Right lobe of liver (tissue), 6 donors: ENCODE results near the gene ZSWIM5. TPM values are rescaled to one million over a fixed set of nuclear protein-coding genes. Genes with fewer than 3 reads are reported as not detected.

Experiments
- ATAC-seq, 4 donors: fragments of 200-7000 bp; cut with Tn5 transposase; one replicate each; pipeline ENCODE4 v1.9.1; 2020; ENCODE audit warnings: mild to moderate bottlenecking in 4 of 4, moderate library complexity in 4 of 4
- DNase-seq, 3 donors: peaks; one replicate each; pipeline ENCODE4 v3.0.0-alpha.2; 2020
- H3K27ac ChIP-seq, 3 donors: fragments of 200-600 bp; one replicate each; pipeline ENCODE4 v1.8.0; 2022
- H3K27me3 ChIP-seq, 2 donors: fragments of 200-600 bp; one replicate each; pipeline ENCODE4 v1.8.0; 2022
- H3K36me3 ChIP-seq, 4 donors: fragments of 200-600 bp; sonication (generic) in 1 of 4; one replicate each; pipeline versions ENCODE4 v1.5.1 to v1.8.0; 2017 to 2022; ENCODE audit warnings: control low read depth in 1 of 4
- H3K4me1 ChIP-seq, 4 donors: fragments of 200-600 bp; sonication (generic) in 1 of 4; one replicate each; pipeline versions ENCODE4 v1.5.1 to v1.8.0; 2017 to 2022; ENCODE audit warnings: control low read depth in 1 of 4
- H3K4me3 ChIP-seq, 3 donors: fragments of 200-600 bp; one replicate each; pipeline ENCODE4 v1.8.0; 2022
- H3K9me3 ChIP-seq, 4 donors: fragments of 200-600 bp; sonication (generic) in 1 of 4; one replicate each; pipeline versions ENCODE4 v1.5.1 to v1.8.0; 2017 to 2022; ENCODE audit warnings: control low read depth in 1 of 4
- POLR2A ChIP-seq: fragments of 450-650 bp; IDR thresholded peaks from one replicate; pipeline ENCODE4 v1.6.1; 2017; ENCODE audit warnings: antibody characterized with exemption, mild to moderate bottlenecking
- WGBS: methylation state at CpG from one replicate; pipeline ENCODE4 v1.1.6; 2018; ENCODE audit warnings: low coverage, low lambda C conversion rate; ENCODE audit not compliant: insufficient coverage; ENCODE audit errors: missing lambda C conversion rate; 5-methylcytosine and 5-hydroxymethylcytosine counted together
- intact Hi-C, 2 donors: fragments of 100-400 bp; cut with DNase I; formaldehyde crosslinking; loops; one replicate each; pipeline versions ENCODE4 v1.11.2 to v1.14.1; 2022
- total RNA-seq, 6 experiments: library from RNA; depleted of rRNA in 2 of 6; stranded (reverse); fragments of >200 nt in 2 of 6; fragmentation: NEBNext Ultra II Directional in 3 of 6; extraction: Animal tissue kit (Norgen Biotek cat#: 25700) in 3 of 6; gene quantifications; one replicate each; pipeline versions ENCODE4 v1.1.0 to v1.2.4, GENCODE V29; 2016 to 2023
- TF ChIP-seq, protein P1 (sequence below), 4 donors: fragments of 200-600 bp in 3 of 4; fragments of 450-650 bp in 1 of 4; IDR thresholded peaks; one replicate each; pipeline versions ENCODE4 v1.5.1 to v1.8.0; 2016 to 2022; ENCODE audit warnings: antibody characterized with exemption in 4 of 4, mild to moderate bottlenecking in 2 of 4
- donor health status: DM: no; HTN: yes; CAD: no.
- donor health status: DM: no; HTN: no; CAD: no.
- donor health status: DM: no; HTN: no; CAD: no.
- donor health status: DM: no; HTN: yes; CAD: no.
- donor health status: DM: no; HTN: yes; CAD: no.

ZSWIM5 gene
- total RNA-seq, 6 experiments from 2014 or later: 0.18 to 0.46 (median 0.31) TPM

DNA sequence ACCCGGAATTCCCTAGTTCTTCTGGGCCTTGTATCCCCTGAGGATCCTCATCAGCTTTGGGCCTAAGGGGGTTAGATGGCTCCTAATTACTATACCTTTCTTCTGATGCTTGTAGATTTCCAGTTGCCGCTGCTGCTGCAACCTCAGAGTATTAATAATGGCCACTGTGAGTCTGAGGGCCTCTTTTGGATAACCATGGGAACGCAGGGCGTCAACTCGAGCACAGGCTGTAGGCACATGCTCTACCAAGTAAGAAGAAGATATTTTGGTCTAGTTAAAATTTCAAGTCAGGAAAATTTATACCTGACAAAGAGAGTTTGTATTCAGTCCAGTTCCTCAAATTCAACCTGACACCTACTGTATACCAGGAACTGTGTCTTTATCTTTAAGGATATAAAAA is 166.1 kb downstream of the ZSWIM5 start:
- WGBS: 100% methylated on average over 4 of the region's 5 CpGs
- Histone ChIP-seq H3K9me3 (no peaks in the 10 kb centered on the region), H3K4me1 (no peaks in the 10 kb centered on the region), H3K4me3 (no peak overlapping the region), H3K27me3 (no peaks in the 10 kb centered on the region), H3K27ac (no peak overlapping the region), H3K36me3 (no peaks in the 10 kb centered on the region)
- no peak for DNase-seq
- intact Hi-C loops: no loop called here
- no peak for TF ChIP-seq POLR2A
- TF ChIP-seq, protein P1, sequence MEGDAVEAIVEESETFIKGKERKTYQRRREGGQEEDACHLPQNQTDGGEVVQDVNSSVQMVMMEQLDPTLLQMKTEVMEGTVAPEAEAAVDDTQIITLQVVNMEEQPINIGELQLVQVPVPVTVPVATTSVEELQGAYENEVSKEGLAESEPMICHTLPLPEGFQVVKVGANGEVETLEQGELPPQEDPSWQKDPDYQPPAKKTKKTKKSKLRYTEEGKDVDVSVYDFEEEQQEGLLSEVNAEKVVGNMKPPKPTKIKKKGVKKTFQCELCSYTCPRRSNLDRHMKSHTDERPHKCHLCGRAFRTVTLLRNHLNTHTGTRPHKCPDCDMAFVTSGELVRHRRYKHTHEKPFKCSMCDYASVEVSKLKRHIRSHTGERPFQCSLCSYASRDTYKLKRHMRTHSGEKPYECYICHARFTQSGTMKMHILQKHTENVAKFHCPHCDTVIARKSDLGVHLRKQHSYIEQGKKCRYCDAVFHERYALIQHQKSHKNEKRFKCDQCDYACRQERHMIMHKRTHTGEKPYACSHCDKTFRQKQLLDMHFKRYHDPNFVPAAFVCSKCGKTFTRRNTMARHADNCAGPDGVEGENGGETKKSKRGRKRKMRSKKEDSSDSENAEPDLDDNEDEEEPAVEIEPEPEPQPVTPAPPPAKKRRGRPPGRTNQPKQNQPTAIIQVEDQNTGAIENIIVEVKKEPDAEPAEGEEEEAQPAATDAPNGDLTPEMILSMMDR (IDR thresholded peaks at IDR 0.05): no peak
- no peak for ATAC-seq

DNA sequence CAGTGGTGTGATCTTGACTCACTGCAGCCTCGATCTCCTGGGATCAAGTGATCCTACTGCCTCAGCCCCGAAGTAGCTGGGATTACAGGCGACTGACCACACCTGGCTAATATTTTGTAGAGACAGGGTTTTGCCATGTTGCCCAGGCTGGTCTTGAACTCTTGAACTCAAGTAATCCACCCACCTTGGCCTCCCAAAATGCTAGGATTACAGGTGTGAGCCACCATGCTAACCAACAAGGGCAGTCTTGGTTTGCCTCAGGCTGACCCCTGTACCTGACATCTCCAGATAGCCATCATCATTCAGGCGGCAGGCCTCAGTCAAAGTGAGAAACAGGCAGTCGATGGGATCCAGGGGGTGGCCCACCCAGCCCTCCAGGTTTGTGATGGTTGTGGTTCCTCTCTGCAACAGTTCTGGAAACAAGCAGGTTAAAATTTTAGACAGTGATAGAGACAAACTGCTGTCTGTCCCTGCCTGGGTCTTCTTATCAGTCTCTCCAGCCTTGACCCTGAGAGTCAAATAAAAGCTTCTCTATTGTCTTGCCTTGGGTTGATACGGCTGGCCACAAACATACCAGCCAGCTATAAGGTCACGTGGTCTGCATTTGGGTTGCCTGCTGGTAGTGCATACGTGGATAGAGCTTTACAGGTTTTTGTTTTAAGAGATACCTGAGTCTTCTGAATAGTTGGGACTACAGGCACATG is 167.6 kb downstream of the ZSWIM5 start:
- Histone ChIP-seq H3K27ac (no peak overlapping the region), H3K4me3 (no peak overlapping the region), H3K4me1 (no peaks in the 10 kb centered on the region), H3K27me3 (no peaks in the 10 kb centered on the region), H3K36me3 (no peaks in the 10 kb centered on the region), H3K9me3 (no peaks in the 10 kb centered on the region)
- 100% methylated on average over 1 of the region's 8 CpGs for WGBS
- no peak for DNase-seq
- no peak for TF ChIP-seq POLR2A
- TF ChIP-seq, protein P1 (IDR thresholded peaks at IDR 0.05): no peak
- intact Hi-C loops: no loop called here
- ATAC-seq: no peak

DNA sequence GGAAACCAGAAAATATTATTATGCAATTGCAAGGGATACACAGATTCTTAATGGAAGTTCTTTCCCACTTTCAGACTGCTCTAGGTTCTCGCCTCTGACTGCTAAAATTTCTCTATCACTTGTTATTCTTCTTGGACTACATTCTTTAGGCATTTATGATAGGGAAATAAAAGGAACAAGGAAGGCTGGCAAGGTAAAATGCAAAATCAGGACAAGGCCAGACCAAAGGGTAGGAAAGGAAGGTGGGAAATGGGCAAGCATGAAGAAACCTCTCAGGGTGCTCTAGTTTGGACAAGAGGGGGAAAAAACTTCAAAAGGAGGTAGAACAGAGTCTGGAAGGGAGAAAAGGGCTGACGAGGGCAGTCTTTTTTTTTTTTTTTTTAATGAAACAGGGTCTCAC is 168.2 kb downstream of the ZSWIM5 start:
- ATAC-seq: no peak
- no peak for TF ChIP-seq POLR2A
- TF ChIP-seq, protein P1 (IDR thresholded peaks at IDR 0.05): no peak

DNA sequence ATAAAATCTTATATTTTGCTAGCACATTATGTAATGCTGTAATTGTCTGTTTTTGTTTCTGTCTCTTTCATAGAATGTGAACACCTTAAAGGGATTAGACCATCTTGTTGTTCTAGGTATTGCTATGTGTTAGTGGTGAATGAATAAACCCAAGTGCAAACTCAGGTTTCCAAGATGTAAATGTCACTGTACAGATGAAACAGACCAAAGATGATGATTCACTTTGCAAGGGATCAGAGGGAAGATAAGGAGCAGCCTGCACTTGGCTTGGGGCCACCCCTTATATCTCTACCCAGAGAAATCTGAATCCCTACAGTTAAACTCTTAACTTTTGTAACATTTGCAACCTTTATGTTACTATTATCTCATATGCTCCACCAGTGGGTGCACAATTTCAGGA is 168.9 kb downstream of the ZSWIM5 start:
- ATAC-seq (no peak), DNase-seq (no peak)
- H3K4me3 ChIP-seq: no peak overlapping the region
- intact Hi-C loops: no loop called here
- no peaks in the 10 kb centered on the region for H3K9me3 ChIP-seq
- H3K27me3 ChIP-seq: no peaks in the 10 kb centered on the region
- no peak for TF ChIP-seq POLR2A
- TF ChIP-seq, protein P1 (IDR thresholded peaks at IDR 0.05): no peak
- no peaks in the 10 kb centered on the region for H3K4me1 ChIP-seq
- H3K27ac ChIP-seq: no peak overlapping the region
- no peaks in the 10 kb centered on the region for H3K36me3 ChIP-seq

More for the DNA sequence above, 168.2 kb downstream of the ZSWIM5 start:
- no peak overlapping the region for H3K27ac ChIP-seq
- no peaks in the 10 kb centered on the region for H3K4me1 ChIP-seq
- DNase-seq: no peak
- H3K36me3 ChIP-seq: no peaks in the 10 kb centered on the region
- WGBS: 98% methylated on average over 2 of the region's 2 CpGs
- intact Hi-C loops: no loop called here
- H3K27me3 ChIP-seq: no peaks in the 10 kb centered on the region
- no peak overlapping the region for H3K4me3 ChIP-seq
- H3K9me3 ChIP-seq: no peaks in the 10 kb centered on the region
